ENCODE results near the gene HMG20A. TPM values are rescaled to one million over a fixed set of nuclear protein-coding genes. Genes with fewer than 3 reads are reported as not detected.

The HMG20A gene
- total and polyA plus RNA-seq, 2 experiments from 2014 or later, result 17.8 to 57.8 TPM

DNA sequence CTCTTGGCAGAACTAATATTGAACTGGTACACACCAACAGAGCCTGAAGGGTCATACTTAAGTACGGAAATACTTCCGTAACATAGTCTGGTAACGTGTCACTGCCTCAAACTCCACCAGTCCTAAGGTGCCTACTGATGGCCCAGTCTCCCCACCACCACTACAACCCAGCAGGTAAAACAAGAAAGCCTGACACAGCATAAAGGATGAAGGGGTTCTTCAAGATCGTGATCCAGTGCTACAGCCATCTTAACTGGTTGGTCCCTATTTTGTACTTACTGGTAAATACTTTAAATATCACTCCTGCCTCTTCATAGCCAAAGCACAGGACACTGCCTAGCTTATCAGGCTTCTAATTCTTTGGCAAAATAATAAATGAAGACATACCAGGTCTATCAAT, 47.2 kb upstream of the HMG20A start:
- Mint-ChIP-seq H3K36me3 (ENCODE audit: low read depth) (no peaks in the 10 kb centered on the region; the same call in 2 of the 3 replicates), H3K9me3 (no peaks in the 10 kb centered on the region), H3K4me3 (no peak overlapping the region), H3K27ac (no peak overlapping the region), H3K27me3 (ENCODE audit: insufficient read depth, low read depth, poor library complexity) (no peaks in the 10 kb centered on the region), H3K4me1 (peaks cover 8% of the 10 kb centered on the region)
- Histone ChIP-seq H3K27ac (ENCODE audit: low read depth) (no peak overlapping the region), H3K4me3 (no peak overlapping the region), H3F3A (replicated peaks; ENCODE audit: low read depth) (no peaks in the 10 kb centered on the region), H3K9me2 (ENCODE audit: insufficient read depth) (no peaks in the 10 kb centered on the region), H3K79me2 (replicated peaks; ENCODE audit: insufficient read depth) (peaks cover 46% of the 10 kb centered on the region), H3K36me3 (ENCODE audit: insufficient read depth) (no peaks in the 10 kb centered on the region), H3K4me1 (ENCODE audit: insufficient read depth) (no peaks in the 10 kb centered on the region), H3K4me2 (no peak overlapping the region), H4K20me1 (replicated peaks; ENCODE audit: insufficient read depth) (peaks cover 3% of the 10 kb centered on the region; the same call in 1 of the 2 replicates), H3K27me3 (ENCODE audit: insufficient read depth) (no peaks in the 10 kb centered on the region), H2AFZ (no peak overlapping the region)
- TF ChIP-seq, protein P1, sequence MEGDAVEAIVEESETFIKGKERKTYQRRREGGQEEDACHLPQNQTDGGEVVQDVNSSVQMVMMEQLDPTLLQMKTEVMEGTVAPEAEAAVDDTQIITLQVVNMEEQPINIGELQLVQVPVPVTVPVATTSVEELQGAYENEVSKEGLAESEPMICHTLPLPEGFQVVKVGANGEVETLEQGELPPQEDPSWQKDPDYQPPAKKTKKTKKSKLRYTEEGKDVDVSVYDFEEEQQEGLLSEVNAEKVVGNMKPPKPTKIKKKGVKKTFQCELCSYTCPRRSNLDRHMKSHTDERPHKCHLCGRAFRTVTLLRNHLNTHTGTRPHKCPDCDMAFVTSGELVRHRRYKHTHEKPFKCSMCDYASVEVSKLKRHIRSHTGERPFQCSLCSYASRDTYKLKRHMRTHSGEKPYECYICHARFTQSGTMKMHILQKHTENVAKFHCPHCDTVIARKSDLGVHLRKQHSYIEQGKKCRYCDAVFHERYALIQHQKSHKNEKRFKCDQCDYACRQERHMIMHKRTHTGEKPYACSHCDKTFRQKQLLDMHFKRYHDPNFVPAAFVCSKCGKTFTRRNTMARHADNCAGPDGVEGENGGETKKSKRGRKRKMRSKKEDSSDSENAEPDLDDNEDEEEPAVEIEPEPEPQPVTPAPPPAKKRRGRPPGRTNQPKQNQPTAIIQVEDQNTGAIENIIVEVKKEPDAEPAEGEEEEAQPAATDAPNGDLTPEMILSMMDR (conservative IDR thresholded peaks at IDR 0.05; ENCODE audit: low read depth in 2 of 2), result no peak
- TF ChIP-seq POLR2AphosphoS5 (IDR thresholded peaks at IDR 0.05; ENCODE audit: low read depth) (no peak), NANOG (IDR thresholded peaks at IDR 0.05; ENCODE audit: borderline replicate concordance) (no peak), STAT1 (IDR thresholded peaks at IDR 0.05; ENCODE audit: unreplicated experiment) (no peak), JUNB (IDR thresholded peaks at IDR 0.05; ENCODE audit: unreplicated experiment) (no peak), ZNF114 (CRISPR knock-in tag; IDR thresholded peaks at IDR 0.05) (no peak), EZH2 (IDR thresholded peaks at IDR 0.05; ENCODE audit: low read depth, unreplicated experiment) (no peak), CREB1 (CRISPR knock-in tag; IDR thresholded peaks at IDR 0.05; ENCODE audit: low read depth) (no peak), EZH2phosphoT487 (IDR thresholded peaks at IDR 0.05; ENCODE audit: unreplicated experiment) (no peak), ZNF331 (CRISPR knock-in tag; IDR thresholded peaks at IDR 0.05; ENCODE audit: low read depth) (no peak)
- TF ChIP-seq, protein P2, sequence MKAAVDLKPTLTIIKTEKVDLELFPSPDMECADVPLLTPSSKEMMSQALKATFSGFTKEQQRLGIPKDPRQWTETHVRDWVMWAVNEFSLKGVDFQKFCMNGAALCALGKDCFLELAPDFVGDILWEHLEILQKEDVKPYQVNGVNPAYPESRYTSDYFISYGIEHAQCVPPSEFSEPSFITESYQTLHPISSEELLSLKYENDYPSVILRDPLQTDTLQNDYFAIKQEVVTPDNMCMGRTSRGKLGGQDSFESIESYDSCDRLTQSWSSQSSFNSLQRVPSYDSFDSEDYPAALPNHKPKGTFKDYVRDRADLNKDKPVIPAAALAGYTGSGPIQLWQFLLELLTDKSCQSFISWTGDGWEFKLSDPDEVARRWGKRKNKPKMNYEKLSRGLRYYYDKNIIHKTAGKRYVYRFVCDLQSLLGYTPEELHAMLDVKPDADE (IDR thresholded peaks at IDR 0.05), result no peak
- TF ChIP-seq, protein P3, sequence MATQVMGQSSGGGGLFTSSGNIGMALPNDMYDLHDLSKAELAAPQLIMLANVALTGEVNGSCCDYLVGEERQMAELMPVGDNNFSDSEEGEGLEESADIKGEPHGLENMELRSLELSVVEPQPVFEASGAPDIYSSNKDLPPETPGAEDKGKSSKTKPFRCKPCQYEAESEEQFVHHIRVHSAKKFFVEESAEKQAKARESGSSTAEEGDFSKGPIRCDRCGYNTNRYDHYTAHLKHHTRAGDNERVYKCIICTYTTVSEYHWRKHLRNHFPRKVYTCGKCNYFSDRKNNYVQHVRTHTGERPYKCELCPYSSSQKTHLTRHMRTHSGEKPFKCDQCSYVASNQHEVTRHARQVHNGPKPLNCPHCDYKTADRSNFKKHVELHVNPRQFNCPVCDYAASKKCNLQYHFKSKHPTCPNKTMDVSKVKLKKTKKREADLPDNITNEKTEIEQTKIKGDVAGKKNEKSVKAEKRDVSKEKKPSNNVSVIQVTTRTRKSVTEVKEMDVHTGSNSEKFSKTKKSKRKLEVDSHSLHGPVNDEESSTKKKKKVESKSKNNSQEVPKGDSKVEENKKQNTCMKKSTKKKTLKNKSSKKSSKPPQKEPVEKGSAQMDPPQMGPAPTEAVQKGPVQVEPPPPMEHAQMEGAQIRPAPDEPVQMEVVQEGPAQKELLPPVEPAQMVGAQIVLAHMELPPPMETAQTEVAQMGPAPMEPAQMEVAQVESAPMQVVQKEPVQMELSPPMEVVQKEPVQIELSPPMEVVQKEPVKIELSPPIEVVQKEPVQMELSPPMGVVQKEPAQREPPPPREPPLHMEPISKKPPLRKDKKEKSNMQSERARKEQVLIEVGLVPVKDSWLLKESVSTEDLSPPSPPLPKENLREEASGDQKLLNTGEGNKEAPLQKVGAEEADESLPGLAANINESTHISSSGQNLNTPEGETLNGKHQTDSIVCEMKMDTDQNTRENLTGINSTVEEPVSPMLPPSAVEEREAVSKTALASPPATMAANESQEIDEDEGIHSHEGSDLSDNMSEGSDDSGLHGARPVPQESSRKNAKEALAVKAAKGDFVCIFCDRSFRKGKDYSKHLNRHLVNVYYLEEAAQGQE (IDR thresholded peaks at IDR 0.05; ENCODE audit: unreplicated experiment), result no peak
- TF ChIP-seq, protein P4, sequence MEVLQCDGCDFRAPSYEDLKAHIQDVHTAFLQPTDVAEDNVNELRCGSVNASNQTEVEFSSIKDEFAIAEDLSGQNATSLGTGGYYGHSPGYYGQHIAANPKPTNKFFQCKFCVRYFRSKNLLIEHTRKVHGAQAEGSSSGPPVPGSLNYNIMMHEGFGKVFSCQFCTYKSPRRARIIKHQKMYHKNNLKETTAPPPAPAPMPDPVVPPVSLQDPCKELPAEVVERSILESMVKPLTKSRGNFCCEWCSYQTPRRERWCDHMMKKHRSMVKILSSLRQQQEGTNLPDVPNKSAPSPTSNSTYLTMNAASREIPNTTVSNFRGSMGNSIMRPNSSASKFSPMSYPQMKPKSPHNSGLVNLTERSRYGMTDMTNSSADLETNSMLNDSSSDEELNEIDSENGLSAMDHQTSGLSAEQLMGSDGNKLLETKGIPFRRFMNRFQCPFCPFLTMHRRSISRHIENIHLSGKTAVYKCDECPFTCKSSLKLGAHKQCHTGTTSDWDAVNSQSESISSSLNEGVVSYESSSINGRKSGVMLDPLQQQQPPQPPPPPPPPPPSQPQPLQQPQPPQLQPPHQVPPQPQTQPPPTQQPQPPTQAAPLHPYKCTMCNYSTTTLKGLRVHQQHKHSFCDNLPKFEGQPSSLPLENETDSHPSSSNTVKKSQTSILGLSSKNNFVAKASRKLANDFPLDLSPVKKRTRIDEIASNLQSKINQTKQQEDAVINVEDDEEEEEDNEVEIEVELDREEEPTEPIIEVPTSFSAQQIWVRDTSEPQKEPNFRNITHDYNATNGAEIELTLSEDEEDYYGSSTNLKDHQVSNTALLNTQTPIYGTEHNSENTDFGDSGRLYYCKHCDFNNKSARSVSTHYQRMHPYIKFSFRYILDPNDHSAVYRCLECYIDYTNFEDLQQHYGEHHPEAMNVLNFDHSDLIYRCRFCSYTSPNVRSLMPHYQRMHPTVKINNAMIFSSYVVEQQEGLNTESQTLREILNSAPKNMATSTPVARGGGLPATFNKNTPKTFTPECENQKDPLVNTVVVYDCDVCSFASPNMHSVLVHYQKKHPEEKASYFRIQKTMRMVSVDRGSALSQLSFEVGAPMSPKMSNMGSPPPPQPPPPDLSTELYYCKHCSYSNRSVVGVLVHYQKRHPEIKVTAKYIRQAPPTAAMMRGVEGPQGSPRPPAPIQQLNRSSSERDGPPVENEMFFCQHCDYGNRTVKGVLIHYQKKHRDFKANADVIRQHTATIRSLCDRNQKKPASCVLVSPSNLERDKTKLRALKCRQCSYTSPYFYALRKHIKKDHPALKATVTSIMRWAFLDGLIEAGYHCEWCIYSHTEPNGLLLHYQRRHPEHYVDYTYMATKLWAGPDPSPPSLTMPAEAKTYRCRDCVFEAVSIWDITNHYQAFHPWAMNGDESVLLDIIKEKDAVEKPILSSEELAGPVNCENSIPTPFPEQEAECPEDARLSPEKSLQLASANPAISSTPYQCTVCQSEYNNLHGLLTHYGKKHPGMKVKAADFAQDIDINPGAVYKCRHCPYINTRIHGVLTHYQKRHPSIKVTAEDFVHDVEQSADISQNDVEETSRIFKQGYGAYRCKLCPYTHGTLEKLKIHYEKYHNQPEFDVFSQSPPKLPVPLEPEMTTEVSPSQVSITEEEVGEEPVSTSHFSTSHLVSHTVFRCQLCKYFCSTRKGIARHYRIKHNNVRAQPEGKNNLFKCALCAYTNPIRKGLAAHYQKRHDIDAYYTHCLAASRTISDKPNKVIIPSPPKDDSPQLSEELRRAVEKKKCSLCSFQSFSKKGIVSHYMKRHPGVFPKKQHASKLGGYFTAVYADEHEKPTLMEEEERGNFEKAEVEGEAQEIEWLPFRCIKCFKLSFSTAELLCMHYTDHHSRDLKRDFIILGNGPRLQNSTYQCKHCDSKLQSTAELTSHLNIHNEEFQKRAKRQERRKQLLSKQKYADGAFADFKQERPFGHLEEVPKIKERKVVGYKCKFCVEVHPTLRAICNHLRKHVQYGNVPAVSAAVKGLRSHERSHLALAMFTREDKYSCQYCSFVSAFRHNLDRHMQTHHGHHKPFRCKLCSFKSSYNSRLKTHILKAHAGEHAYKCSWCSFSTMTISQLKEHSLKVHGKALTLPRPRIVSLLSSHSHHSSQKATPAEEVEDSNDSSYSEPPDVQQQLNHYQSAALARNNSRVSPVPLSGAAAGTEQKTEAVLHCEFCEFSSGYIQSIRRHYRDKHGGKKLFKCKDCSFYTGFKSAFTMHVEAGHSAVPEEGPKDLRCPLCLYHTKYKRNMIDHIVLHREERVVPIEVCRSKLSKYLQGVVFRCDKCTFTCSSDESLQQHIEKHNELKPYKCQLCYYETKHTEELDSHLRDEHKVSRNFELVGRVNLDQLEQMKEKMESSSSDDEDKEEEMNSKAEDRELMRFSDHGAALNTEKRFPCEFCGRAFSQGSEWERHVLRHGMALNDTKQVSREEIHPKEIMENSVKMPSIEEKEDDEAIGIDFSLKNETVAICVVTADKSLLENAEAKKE (CRISPR knock-in tag; IDR thresholded peaks at IDR 0.05), result no peak
- DNase-seq (ENCODE audit: low spot score) (no peak), ATAC-seq (no peak)

Measured in GM23338 (cell line).